Type B pancreatic cell (in vitro differentiated cells): ENCODE data around the gene UNKL. TPM values are rescaled to one million over a fixed set of nuclear protein-coding genes. Genes with fewer than 3 reads are reported as not detected.

Experiments used
- DNase-seq: peaks from one replicate; pipeline ENCODE4 v3.0.0; 2021; ENCODE audit warnings: mixed read lengths; ENCODE audit not compliant: unreplicated experiment; ENCODE audit errors: extremely low spot score
- H3K27ac Mint-ChIP-seq: 2 replicates; pipeline ENCODE4 v1.8.0; 2021; ENCODE audit warnings: mild to moderate bottlenecking, mixed read lengths
- H3K27me3 Mint-ChIP-seq: 2 replicates; pipeline ENCODE4 v1.8.0; 2021; ENCODE audit warnings: mixed read lengths
- H3K36me3 Mint-ChIP-seq: 2 replicates; pipeline ENCODE4 v1.8.0; 2021; ENCODE audit warnings: mixed read lengths
- H3K4me1 Mint-ChIP-seq: one replicate; pipeline ENCODE4 v1.8.0; 2021; ENCODE audit warnings: mixed read lengths; ENCODE audit not compliant: unreplicated experiment
- H3K4me3 Mint-ChIP-seq: 2 replicates; pipeline ENCODE4 v1.8.0; 2021; ENCODE audit warnings: mild to moderate bottlenecking, mixed read lengths
- H3K9me3 Mint-ChIP-seq: 2 replicates; pipeline ENCODE4 v1.8.0; 2021; ENCODE audit warnings: mixed read lengths
- CTCF ChIP-seq: fragments of 200-600 bp; sonication (generic); conservative IDR thresholded peaks from 2 replicates; pipeline ENCODE4 v1.5.0; 2021; ENCODE audit warnings: antibody characterized with exemption, mild to moderate bottlenecking
- total RNA-seq: library from RNA; stranded (reverse); gene quantifications from 2 replicates; pipeline ENCODE4 v1.2.1, GENCODE V29; 2021; ENCODE audit warnings: low replicate concordance

Gene UNKL
- total RNA-seq, 1 donor from 2014 or later, result 26.1 TPM

GRCh38 chr16:1314399-1315068 is 100.0 kb downstream of the UNKL start:
- Mint-ChIP-seq H3K27me3 (no peaks in the 10 kb centered on the region), H3K4me3 (no peak overlapping the region), H3K36me3 (peaks cover 11% of the 10 kb centered on the region), H3K27ac (no peak overlapping the region), H3K4me1 (no peaks in the 10 kb centered on the region), H3K9me3 (no peaks in the 10 kb centered on the region)
- TF ChIP-seq CTCF, result no peak
- no peak for DNase-seq

- Mint-ChIP-seq H3K4me1 (no peaks in the 10 kb centered on the region), H3K4me3 (no peak overlapping the region), H3K9me3 (no peaks in the 10 kb centered on the region), H3K36me3 (peaks cover 11% of the 10 kb centered on the region), H3K27ac (no peak overlapping the region), H3K27me3 (no peaks in the 10 kb centered on the region)
- no peak for DNase-seq
- no peak for TF ChIP-seq CTCF
These were observed 100.7 kb downstream of the UNKL start for GRCh38 chr16:1313721-1314369.

Other genes starting within 250 kb of the UNKL start
- 0.43 TPM in 1 of 2 replicates, not detected in the other for gene TPSG1, start 189.4 kb downstream of the UNKL start, total RNA-seq
- not detected in 2 replicates for gene TPSB2, start 184.5 kb downstream of the UNKL start, total RNA-seq
- gene TPSAB1, start 174.0 kb downstream of the UNKL start, total RNA-seq, result not detected in 2 replicates
- not detected in 2 replicates for gene TPSD1, start 158.6 kb downstream of the UNKL start, total RNA-seq
- 157 and 170 TPM in 2 replicates for gene UBE2I, start 105.1 kb downstream of the UNKL start, total RNA-seq
- 5.0 and 6.9 TPM in 2 replicates for gene BAIAP3, start 81.1 kb downstream of the UNKL start, total RNA-seq
- gene TSR3, start 62.8 kb downstream of the UNKL start, total RNA-seq, result 53.1 and 54.0 TPM in 2 replicates
- 55.6 and 68.5 TPM in 2 replicates for gene GNPTG, start 62.8 kb downstream of the UNKL start, total RNA-seq
- 14.5 and 15.0 TPM in 2 replicates for gene UQCC4, start 6.0 kb upstream of the UNKL start, total RNA-seq
- 0.77 and 0.83 TPM in 2 replicates for gene PERCC1, start 16.4 kb upstream of the UNKL start, total RNA-seq
- 2.2 and 5.0 TPM in 2 replicates for gene CCDC154, start 29.9 kb upstream of the UNKL start, total RNA-seq
- gene CLCN7, start 60.3 kb upstream of the UNKL start, total RNA-seq, result 91.9 and 98.1 TPM in 2 replicates
- not detected in 2 replicates for gene PTX4, start 74.2 kb upstream of the UNKL start, total RNA-seq
- gene TELO2, start 78.7 kb upstream of the UNKL start, total RNA-seq, result 39.3 and 65.4 TPM in 2 replicates
- gene TMEM204, start 119.0 kb upstream of the UNKL start, total RNA-seq, result 1.0 TPM in 1 of 2 replicates, not detected in the other
- 27.9 and 55.1 TPM in 2 replicates for gene IFT140, start 197.4 kb upstream of the UNKL start, total RNA-seq
- 29.0 and 31.4 TPM in 2 replicates for gene CRAMP1, start 197.7 kb upstream of the UNKL start, total RNA-seq